Stimulated activated CD4-positive, alpha-beta T cell treated with anti-CD3 and anti-CD28 coated beads, TNF-alpha, amount 100 ng/mL, for 4 hours (primary cell): Measurements from ENCODE around the gene MRPS27.
"Not testable (repeated sequence)": the region's sequence is repeated elsewhere in the genome, so short reads cannot be mapped to it uniquely, and the experiment has no call there.

Experiments
- DNase-seq, 3 experiments: peaks; one replicate each; pipeline ENCODE4 v3.0.0-alpha.2; 2020; ENCODE audit warnings: low read depth in 3 of 3

The MRPS27 gene

GRCh38 chr5:72325566-72326305, 5.7 kb upstream of the MRPS27 start:
- DNase-seq: no peak

GRCh38 chr5:72324189-72324825, 4.3 kb upstream of the MRPS27 start:
- no peak for DNase-seq

GRCh38 chr5:72319435-72319975, 535 bp downstream of the MRPS27 start:
- DNase-seq: peak in 1 of 3 experiments; percentile 4

- no peak for DNase-seq
Observed at GRCh38 chr5:72314571-72315172, 5.4 kb downstream of the MRPS27 start.

GRCh38 chr5:72313141-72313540, 6.9 kb downstream of the MRPS27 start:
- no peak for DNase-seq

GRCh38 chr5:72308853-72309191, 11.2 kb downstream of the MRPS27 start:
- DNase-seq: no peak

GRCh38 chr5:72307968-72308852, 11.8 kb downstream of the MRPS27 start:
- DNase-seq: peak; percentile 84 to 92 (median 91)

- no peak for DNase-seq
Observed at GRCh38 chr5:72307573-72307967, 12.5 kb downstream of the MRPS27 start.

- DNase-seq: no peak
Observed at GRCh38 chr5:72305194-72306142, 14.6 kb downstream of the MRPS27 start.

GRCh38 chr5:72302171-72302570, 17.9 kb downstream of the MRPS27 start:
- DNase-seq: no peak

- no peak for DNase-seq
Observed at GRCh38 chr5:72301557-72301956, 18.5 kb downstream of the MRPS27 start.

GRCh38 chr5:72300590-72301339, 19.3 kb downstream of the MRPS27 start:
- no peak for DNase-seq

GRCh38 chr5:72298711-72299110, 21.3 kb downstream of the MRPS27 start:
- no peak for DNase-seq

- DNase-seq: not testable (repeated sequence)
Observed at GRCh38 chr5:72298136-72298535, 21.9 kb downstream of the MRPS27 start.

GRCh38 chr5:72296256-72296655, 23.8 kb downstream of the MRPS27 start:
- no peak for DNase-seq

GRCh38 chr5:72295539-72295938, 24.5 kb downstream of the MRPS27 start:
- no peak for DNase-seq

- no peak for DNase-seq
Observed at GRCh38 chr5:72294473-72294872, 25.6 kb downstream of the MRPS27 start.

GRCh38 chr5:72293495-72294055, 26.5 kb downstream of the MRPS27 start:
- DNase-seq: no peak

GRCh38 chr5:72292411-72292810, 27.6 kb downstream of the MRPS27 start:
- no peak for DNase-seq

GRCh38 chr5:72291601-72292000, 28.4 kb downstream of the MRPS27 start:
- no peak for DNase-seq
